NB4 (cell line): Measurements from ENCODE around the gene B4GALT1.
A peak's percentile ranks its signal among the peaks of the same experiment; 100 is the strongest.

Experiments used
- DNase-seq: peaks from one replicate; pipeline ENCODE4 v3.0.0; 2010; ENCODE audit warnings: low read depth
- H3K4me3 ChIP-seq: one replicate; pipeline ENCODE4 v1.5.1; 2011; ENCODE audit warnings: mild to moderate bottlenecking, low read depth, low read length, moderate library complexity
- CTCF ChIP-seq: IDR thresholded peaks from one replicate; pipeline ENCODE4 v1.5.1; 2012; ENCODE audit warnings: low read depth, low read length
- MAX ChIP-seq: IDR thresholded peaks from 2 replicates; pipeline ENCODE4 v1.6.1; 2011; ENCODE audit warnings: low read depth, low read length
- MYC ChIP-seq: IDR thresholded peaks from 2 replicates; pipeline ENCODE4 v1.6.1; 2011; ENCODE audit warnings: low read depth, low read length
- POLR2A ChIP-seq: IDR thresholded peaks from 2 replicates; pipeline ENCODE4 v1.6.1; 2011; ENCODE audit warnings: mild to moderate bottlenecking; ENCODE audit not compliant: insufficient read length; ENCODE audit errors: extremely low read depth

Gene B4GALT1

DNA sequence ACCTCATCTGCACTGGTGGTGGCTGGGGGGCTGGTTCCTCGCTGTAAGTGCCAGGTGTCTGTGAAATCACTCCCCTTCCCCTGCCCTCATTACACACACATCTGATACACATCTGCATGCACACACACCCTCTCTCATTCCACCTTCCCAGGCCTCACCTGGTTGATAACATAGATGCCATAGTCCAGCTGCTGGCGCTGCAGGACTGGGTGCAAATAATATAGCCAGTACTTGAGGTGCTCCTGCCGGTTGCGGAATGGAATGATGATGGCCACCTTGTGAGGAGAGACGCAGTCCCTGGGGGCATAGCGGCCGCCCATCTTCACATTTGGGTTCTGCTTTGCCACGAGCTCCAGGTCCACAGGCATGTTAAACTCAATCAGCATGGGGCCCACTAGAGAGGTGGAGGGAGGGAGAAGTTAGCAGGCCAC, 32.1 kb downstream of the B4GALT1 start:
- TF ChIP-seq POLR2A: no peak
- no peak for TF ChIP-seq MAX
- TF ChIP-seq MYC: no peak
- TF ChIP-seq CTCF: no peak
- no peak overlapping the region for H3K4me3 ChIP-seq
- DNase-seq: no peak

DNA sequence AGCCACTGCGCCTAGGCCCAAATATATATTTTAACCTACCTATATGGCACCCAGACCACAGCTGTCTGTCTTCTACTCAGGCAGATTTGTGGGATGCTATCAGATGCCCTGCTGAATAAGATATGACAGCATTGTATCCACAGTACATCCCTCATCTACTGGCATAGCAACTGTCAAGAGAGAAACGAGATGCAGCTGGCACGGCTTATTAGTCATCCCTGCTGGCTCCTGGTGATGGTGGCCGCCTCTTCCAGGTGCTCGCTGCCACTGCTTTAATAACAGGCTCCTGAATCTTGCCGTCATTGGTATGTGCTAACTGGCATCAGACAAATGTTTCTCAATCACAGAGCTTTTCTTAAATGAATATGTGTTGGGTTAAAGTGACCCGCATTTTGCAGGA, 34.0 kb downstream of the B4GALT1 start:
- DNase-seq: no peak
- TF ChIP-seq MYC (no peak), MAX (no peak), POLR2A (no peak), CTCF (no peak)

GRCh38 chr9:33131790-33132772, 35.1 kb downstream of the B4GALT1 start:
- no peak overlapping the region for H3K4me3 ChIP-seq
- DNase-seq: no peak
- TF ChIP-seq CTCF: no peak
- no peak for TF ChIP-seq MYC
- TF ChIP-seq MAX: no peak
- no peak for TF ChIP-seq POLR2A

More for the DNA sequence above, 34.0 kb downstream of the B4GALT1 start:
- no peak overlapping the region for H3K4me3 ChIP-seq

DNA sequence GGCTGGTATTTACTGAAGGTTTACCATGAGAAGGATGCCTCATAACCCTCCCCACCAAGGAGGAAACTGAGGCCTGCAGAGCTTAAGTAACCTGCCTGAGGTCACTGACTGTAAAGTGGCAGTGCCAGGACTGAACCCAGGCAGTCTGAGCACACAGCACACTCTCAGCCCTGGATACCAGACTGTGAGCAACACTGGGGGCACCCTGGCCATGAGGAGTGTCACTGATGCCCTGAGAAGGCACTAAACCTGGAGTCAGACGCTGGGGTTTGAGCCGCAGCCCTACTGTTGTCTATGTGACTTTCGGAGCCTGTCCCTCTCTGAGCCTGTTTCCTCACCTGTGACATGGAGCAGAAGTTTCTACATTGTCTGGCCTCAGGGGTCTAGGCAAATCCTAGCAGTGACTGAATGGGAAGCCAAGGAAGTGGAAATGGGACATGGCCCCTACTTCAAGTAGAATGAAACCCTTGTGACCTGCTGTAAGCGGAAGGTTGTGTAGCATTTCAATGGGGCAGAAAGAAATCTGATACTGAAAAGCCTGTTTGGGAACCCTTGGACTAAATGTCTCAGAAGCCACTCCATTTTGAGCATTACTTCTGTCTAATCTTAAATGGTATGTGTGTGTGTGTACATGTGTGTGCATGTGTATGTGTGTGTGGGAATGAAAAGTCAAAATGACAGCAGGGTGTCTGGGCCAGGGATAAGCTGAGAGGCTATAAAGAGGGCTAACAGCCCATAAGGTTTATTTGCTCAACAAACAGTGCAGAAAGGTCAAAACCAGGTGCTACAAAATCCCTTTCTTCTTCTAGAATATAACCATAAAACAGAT, 36.0 kb downstream of the B4GALT1 start:
- no peak overlapping the region for H3K4me3 ChIP-seq
- DNase-seq: no peak
- no peak for TF ChIP-seq CTCF
- no peak for TF ChIP-seq MAX
- TF ChIP-seq POLR2A: no peak
- no peak for TF ChIP-seq MYC

- peak; percentile 64 for DNase-seq
- TF ChIP-seq MYC (no peak), MAX (no peak), CTCF (no peak), POLR2A (no peak)
- H3K4me3 ChIP-seq: no peak overlapping the region
Measured at GRCh38 chr9:33129886-33130881, 37.0 kb downstream of the B4GALT1 start.
